K562 (cell line): ENCODE data around the gene MPND. TPM values are rescaled to one million over a fixed set of nuclear protein-coding genes. Genes with fewer than 3 reads are reported as not detected.

Source experiments
- CC2D1A ChIP-seq: fragments of 450-650 bp; IDR thresholded peaks from 2 replicates; pipeline ENCODE4 v1.6.1; 2017; ENCODE audit warnings: mild to moderate bottlenecking
- CGGBP1 ChIP-seq: fragments of 250-450 bp; sonication (Bioruptor Pico); IDR thresholded peaks from 2 replicates; pipeline ENCODE4 v1.9.0; 2021; ENCODE audit warnings: mild to moderate bottlenecking
- DEAF1 ChIP-seq: fragments of 450-650 bp; formaldehyde crosslinking; IDR thresholded peaks from 2 replicates; pipeline ENCODE4 v1.4.0; 2020; ENCODE audit warnings: mild to moderate bottlenecking, moderate library complexity
- HNRNPL ChIP-seq: fragments of 200-400 bp; formaldehyde crosslinking; IDR thresholded peaks from 2 replicates; pipeline ENCODE4 v1.6.1; 2017; ENCODE audit warnings: low read depth, mild to moderate bottlenecking, low read length
- L3MBTL2 ChIP-seq: fragments of 450-650 bp; IDR thresholded peaks from 2 replicates; pipeline ENCODE4 v1.6.1; 2016; ENCODE audit warnings: mild to moderate bottlenecking, moderate library complexity
- SPI1 ChIP-seq: IDR thresholded peaks from 2 replicates; pipeline ENCODE4 v1.6.1; 2011; ENCODE audit warnings: low read depth, low read length, control low read depth, borderline replicate concordance
- ZNF174 ChIP-seq: fragments of 250-450 bp; sonication (Bioruptor Pico); IDR thresholded peaks from 2 replicates; pipeline ENCODE4 v1.4.0; 2020; ENCODE audit warnings: mild to moderate bottlenecking
- ZNF707 ChIP-seq: fragments of 250-450 bp; sonication (Bioruptor Pico); conservative IDR thresholded peaks from 2 replicates; pipeline ENCODE4 v1.8.0; 2022; ENCODE audit warnings: inconsistent platforms, mild to moderate bottlenecking, moderate library complexity
- polyA plus RNA-seq, 8 experiments: library from polyadenylated mRNA; depleted of rRNA in 4 of 8; stranded (reverse) in 5 of 8; unstranded in 3 of 8; fragments of >200 nt; fragmentation: Nextera tagmentation in 2 of 8; fragmentation: Illumina TruSeq in 1 of 8; extraction: Ambion mirVana in 2 of 8; extraction: Trizol in 1 of 8; gene quantifications; 2 replicates each; pipeline versions ENCODE4 v1.2.1 to v1.2.3, GENCODE V29; 2011 to 2014; ENCODE audit warnings: inconsistent platforms in 1 of 8, missing spikeins in 1 of 8
- total RNA-seq, 7 experiments: library from RNA; depleted of rRNA in 6 of 7; stranded (reverse); fragments of >200 nt in 6 of 7; fragmentation: Illumina TruSeq in 2 of 7; extraction: Trizol in 2 of 7; gene quantifications; 2 replicates each; pipeline versions ENCODE4 v1.2.1 to v1.2.3, GENCODE V29; 2011 to 2021; ENCODE audit warnings: low replicate concordance in 1 of 7
- TF ChIP-seq, protein P1 (sequence below), 2 experiments: fragments of 450-650 bp; formaldehyde crosslinking in 1 of 2; IDR thresholded peaks; 2 replicates each; pipeline versions ENCODE4 v1.4.0 to v1.6.1; 2014 to 2020; ENCODE audit warnings: mild to moderate bottlenecking in 2 of 2, borderline replicate concordance in 1 of 2, low read depth in 1 of 2
- TF ChIP-seq, protein P2 (sequence below), 3 experiments: IDR thresholded peaks in 2 of 3; conservative IDR thresholded peaks in 1 of 3; 2 replicates each; pipeline ENCODE4 v1.5.1; 2011 to 2012; ENCODE audit warnings: low read length in 3 of 3, mild to moderate bottlenecking in 3 of 3, control low read depth in 2 of 3, improper control_type of control experiment in 1 of 3, inconsistent platforms in 1 of 3, low read depth in 1 of 3, mixed read lengths in 1 of 3, moderate library complexity in 1 of 3; ENCODE audit not compliant: insufficient read depth in 2 of 3
- TF ChIP-seq, protein P3 (sequence below), 3 experiments: fragments of 200-800 bp in 1 of 3; sonication (Bioruptor generic) in 1 of 3; sonication (generic) in 1 of 3; formaldehyde crosslinking in 1 of 3; IDR thresholded peaks; 2 replicates each; pipeline versions ENCODE4 v1.6.1 to v1.8.0; 2016 to 2022; ENCODE audit warnings: mild to moderate bottlenecking in 2 of 3, missing compliant biosample characterization in 2 of 3, missing genetic modification characterization in 2 of 3, missing genetic modification reagents in 1 of 3
- TF ChIP-seq, protein P4 (sequence below): fragments of 200-800 bp; sonication (Bioruptor generic); IDR thresholded peaks from 2 replicates; pipeline ENCODE4 v1.6.1; 2017; ENCODE audit warnings: missing genetic modification characterization, missing compliant biosample characterization

The MPND gene
- total and polyA plus RNA-seq, 9 of the 15 experiments (the other 6 are each of a cell fraction or from before 2014, with no cell fraction given), result 0.25 to 14.0 (median 3.9) TPM

DNA sequence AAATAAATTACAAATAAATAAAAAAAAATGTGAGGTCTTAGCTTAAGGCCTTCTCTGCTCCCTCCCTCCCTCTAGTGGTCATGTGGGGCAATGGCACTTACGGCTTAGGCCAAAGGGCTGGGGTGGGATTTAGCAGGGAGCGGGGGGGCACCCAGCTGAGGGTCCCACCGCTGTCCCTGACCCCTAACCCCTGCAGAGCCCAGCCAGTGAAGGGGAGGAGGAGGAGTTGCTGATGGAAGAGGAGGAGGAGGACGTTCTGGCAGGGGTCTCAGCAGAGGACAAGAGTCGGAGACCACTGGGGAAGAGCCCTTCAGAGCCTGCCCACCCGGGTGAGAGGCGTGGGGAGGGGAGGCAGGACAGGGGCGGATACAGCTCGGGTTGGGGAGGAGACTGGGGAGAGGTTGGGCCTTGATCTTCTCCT lies 9.3 kb downstream of the MPND start (continued):
- TF ChIP-seq, protein P1, sequence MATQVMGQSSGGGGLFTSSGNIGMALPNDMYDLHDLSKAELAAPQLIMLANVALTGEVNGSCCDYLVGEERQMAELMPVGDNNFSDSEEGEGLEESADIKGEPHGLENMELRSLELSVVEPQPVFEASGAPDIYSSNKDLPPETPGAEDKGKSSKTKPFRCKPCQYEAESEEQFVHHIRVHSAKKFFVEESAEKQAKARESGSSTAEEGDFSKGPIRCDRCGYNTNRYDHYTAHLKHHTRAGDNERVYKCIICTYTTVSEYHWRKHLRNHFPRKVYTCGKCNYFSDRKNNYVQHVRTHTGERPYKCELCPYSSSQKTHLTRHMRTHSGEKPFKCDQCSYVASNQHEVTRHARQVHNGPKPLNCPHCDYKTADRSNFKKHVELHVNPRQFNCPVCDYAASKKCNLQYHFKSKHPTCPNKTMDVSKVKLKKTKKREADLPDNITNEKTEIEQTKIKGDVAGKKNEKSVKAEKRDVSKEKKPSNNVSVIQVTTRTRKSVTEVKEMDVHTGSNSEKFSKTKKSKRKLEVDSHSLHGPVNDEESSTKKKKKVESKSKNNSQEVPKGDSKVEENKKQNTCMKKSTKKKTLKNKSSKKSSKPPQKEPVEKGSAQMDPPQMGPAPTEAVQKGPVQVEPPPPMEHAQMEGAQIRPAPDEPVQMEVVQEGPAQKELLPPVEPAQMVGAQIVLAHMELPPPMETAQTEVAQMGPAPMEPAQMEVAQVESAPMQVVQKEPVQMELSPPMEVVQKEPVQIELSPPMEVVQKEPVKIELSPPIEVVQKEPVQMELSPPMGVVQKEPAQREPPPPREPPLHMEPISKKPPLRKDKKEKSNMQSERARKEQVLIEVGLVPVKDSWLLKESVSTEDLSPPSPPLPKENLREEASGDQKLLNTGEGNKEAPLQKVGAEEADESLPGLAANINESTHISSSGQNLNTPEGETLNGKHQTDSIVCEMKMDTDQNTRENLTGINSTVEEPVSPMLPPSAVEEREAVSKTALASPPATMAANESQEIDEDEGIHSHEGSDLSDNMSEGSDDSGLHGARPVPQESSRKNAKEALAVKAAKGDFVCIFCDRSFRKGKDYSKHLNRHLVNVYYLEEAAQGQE (IDR thresholded peaks at IDR 0.05; ENCODE audit: borderline replicate concordance), result peak; percentile 41; the same call in 1 of the 2 replicates
- TF ChIP-seq, protein P1 (CRISPR knock-in tag; IDR thresholded peaks at IDR 0.05; ENCODE audit: low read depth), result no peak
- TF ChIP-seq, protein P2, sequence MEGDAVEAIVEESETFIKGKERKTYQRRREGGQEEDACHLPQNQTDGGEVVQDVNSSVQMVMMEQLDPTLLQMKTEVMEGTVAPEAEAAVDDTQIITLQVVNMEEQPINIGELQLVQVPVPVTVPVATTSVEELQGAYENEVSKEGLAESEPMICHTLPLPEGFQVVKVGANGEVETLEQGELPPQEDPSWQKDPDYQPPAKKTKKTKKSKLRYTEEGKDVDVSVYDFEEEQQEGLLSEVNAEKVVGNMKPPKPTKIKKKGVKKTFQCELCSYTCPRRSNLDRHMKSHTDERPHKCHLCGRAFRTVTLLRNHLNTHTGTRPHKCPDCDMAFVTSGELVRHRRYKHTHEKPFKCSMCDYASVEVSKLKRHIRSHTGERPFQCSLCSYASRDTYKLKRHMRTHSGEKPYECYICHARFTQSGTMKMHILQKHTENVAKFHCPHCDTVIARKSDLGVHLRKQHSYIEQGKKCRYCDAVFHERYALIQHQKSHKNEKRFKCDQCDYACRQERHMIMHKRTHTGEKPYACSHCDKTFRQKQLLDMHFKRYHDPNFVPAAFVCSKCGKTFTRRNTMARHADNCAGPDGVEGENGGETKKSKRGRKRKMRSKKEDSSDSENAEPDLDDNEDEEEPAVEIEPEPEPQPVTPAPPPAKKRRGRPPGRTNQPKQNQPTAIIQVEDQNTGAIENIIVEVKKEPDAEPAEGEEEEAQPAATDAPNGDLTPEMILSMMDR (IDR thresholded peaks at IDR 0.05 in 2 of 3, conservative IDR thresholded peaks at IDR 0.05 in 1 of 3; ENCODE audit: insufficient read depth in 2 of 3, low read depth in 1 of 3, low read length in 3 of 3), result peak; percentile 85 to 86 (median 85)
- TF ChIP-seq HNRNPL (no peak), L3MBTL2 (no peak), ZNF174 (CRISPR knock-in tag) (no peak), CC2D1A (peak; percentile 64), DEAF1 (CRISPR knock-in tag) (peak; percentile 56), SPI1 (no peak), CGGBP1 (CRISPR knock-in tag) (no peak), ZNF707 (CRISPR knock-in tag) (no peak)
- TF ChIP-seq, protein P3, sequence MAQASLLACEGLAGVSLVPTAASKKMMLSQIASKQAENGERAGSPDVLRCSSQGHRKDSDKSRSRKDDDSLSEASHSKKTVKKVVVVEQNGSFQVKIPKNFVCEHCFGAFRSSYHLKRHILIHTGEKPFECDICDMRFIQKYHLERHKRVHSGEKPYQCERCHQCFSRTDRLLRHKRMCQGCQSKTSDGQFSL (CRISPR knock-in tag; IDR thresholded peaks at IDR 0.05), result peak; percentile 74
- TF ChIP-seq, protein P3 (tag; IDR thresholded peaks at IDR 0.05), result 0 out of 4 replicates have a peak, but pooled peaks of 1 of the 2 experiments have one; percentile 32
- TF ChIP-seq, protein P4, sequence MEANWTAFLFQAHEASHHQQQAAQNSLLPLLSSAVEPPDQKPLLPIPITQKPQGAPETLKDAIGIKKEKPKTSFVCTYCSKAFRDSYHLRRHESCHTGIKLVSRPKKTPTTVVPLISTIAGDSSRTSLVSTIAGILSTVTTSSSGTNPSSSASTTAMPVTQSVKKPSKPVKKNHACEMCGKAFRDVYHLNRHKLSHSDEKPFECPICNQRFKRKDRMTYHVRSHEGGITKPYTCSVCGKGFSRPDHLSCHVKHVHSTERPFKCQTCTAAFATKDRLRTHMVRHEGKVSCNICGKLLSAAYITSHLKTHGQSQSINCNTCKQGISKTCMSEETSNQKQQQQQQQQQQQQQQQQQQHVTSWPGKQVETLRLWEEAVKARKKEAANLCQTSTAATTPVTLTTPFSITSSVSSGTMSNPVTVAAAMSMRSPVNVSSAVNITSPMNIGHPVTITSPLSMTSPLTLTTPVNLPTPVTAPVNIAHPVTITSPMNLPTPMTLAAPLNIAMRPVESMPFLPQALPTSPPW (CRISPR knock-in tag), result peak; percentile 79
